DMS53 treated with DMSO at 0.1 percent for 48 hours (cell line): ENCODE measurements around the gene U2AF2.
"Not testable (repeated sequence)": the region's sequence is repeated elsewhere in the genome, so short reads cannot be mapped to it uniquely, and the experiment has no call there.

Source experiments
- DNase-seq: peaks from one replicate; lab custom pipeline; 2025; ENCODE audit not compliant: unreplicated experiment; lab: John Stamatoyannopoulos, UW

Gene U2AF2

DNA sequence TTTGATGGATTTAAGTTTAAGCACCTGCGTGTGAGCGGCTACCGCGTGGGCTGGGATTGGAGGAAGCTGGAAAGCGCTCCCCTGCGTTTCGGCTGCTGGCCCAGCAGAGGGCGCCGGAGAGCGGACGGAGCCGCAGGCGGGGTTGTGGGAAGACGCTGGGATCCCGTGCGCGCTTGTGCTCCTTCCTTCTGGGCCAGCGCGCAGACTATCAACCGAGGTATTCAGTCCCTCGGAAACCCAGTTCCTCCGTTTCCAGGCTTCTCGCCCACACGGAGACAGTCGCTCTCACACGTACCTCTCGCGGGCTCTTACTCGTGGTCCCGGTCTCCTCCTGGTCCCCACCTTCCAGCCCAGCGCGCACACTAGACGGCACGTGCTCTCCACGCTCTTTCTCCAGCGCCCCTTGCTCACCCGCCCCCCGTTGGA lies 49.0 kb downstream of the U2AF2 start:
- no peak for DNase-seq

- no peak for DNase-seq
Measured at GRCh38 chr19:55704494-55705245, 49.8 kb downstream of the U2AF2 start.

DNA sequence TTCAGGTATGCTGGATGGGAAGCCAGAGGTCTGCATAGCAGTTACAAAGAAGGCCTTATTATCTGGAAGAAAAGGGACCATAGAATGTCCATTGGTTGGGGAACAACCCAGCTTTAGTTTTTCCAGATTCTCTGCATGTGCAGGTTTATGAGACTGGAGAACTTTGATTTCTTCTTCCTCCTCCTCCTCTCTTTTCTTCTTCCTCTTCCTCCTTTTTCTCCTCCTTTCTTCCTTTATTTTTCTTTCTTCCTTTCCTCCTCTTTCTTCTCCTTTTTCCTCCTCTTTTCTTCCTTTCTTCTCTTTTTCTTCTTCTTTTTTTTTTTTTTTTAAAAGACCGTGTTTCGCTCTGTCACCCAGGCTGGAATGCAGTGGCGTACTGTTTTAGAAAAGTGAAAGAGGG lies 51.1 kb downstream of the U2AF2 start:
- no peak for DNase-seq

GRCh38 chr19:55711719-55712118 lies 56.9 kb downstream of the U2AF2 start:
- DNase-seq: no peak

- no peak for DNase-seq
Measured at GRCh38 chr19:55712804-55713631, 58.2 kb downstream of the U2AF2 start.

DNA sequence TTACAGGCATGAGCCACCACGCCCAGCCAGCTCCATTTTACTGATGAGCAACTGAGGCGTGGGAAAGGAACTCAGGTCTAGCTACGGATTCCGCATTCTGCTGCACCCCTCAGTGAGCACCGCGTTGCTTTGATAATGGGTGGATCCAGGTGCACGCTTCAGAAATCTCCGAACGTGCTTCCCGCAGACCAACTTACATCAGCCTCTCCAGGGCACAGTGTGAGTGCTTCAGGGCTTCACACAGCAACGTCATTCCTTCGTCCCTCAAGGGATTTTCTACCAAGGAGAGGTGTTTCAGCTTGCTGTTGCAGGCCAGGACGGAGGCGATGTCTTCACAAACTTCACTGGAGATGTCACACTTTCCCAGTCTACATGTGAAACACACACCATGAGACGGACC lies 61.7 kb downstream of the U2AF2 start:
- DNase-seq: no peak

DNA sequence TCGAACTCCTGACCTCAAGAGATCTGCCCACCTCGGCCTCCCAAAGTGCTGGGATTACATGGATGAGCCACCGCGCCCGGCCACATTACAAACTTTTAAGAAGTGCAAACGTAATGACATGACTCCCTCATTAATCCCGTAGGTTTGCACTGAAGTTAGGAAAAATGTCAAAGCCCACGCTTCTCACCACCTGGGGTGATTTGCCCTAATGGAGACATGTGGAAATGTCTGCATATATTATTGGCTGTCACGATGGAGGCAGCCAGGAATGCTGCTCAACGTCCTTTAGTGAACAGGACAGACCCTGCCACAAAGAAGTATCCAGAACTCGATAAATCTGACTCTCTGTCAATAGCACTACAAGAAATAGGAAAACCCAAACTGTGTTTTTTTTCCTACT lies 62.4 kb downstream of the U2AF2 start:
- DNase-seq: no peak

- DNase-seq: not testable (repeated sequence)
Measured at GRCh38 chr19:55717879-55718711, 63.3 kb downstream of the U2AF2 start.

GRCh38 chr19:55720214-55720746 lies 65.4 kb downstream of the U2AF2 start:
- no peak for DNase-seq

GRCh38 chr19:55720801-55721200 lies 66.0 kb downstream of the U2AF2 start:
- DNase-seq: no peak

- no peak for DNase-seq
Measured at GRCh38 chr19:55723491-55723890, 68.7 kb downstream of the U2AF2 start.
